Esophagus (tissue), 2 donors: ENCODE results near the gene PLPP1. TPM values are rescaled to one million over a fixed set of nuclear protein-coding genes. Genes with fewer than 3 reads are reported as not detected.

Experiments
- H3K27ac ChIP-seq, 2 donors: one replicate each; pipeline ENCODE4 v1.5.1; 2013; ENCODE audit warnings: low read depth in 2 of 2, mild to moderate bottlenecking in 2 of 2, inconsistent platforms in 1 of 2, low read length in 1 of 2, moderate library complexity in 1 of 2
- H3K27me3 ChIP-seq, 2 donors: one replicate each; pipeline ENCODE4 v1.6.1; 2013; ENCODE audit warnings: low read length in 2 of 2, control low read depth in 1 of 2, mild to moderate bottlenecking in 1 of 2; ENCODE audit not compliant: insufficient read depth in 2 of 2, control insufficient read depth in 1 of 2
- H3K36me3 ChIP-seq, 2 donors: one replicate each; pipeline ENCODE4 v1.6.1; 2013; ENCODE audit warnings: low read length in 1 of 2; ENCODE audit not compliant: control insufficient read depth in 2 of 2, insufficient read depth in 2 of 2
- H3K4me1 ChIP-seq, 2 donors: one replicate each; pipeline ENCODE4 v1.6.1; 2013; ENCODE audit warnings: low read length in 1 of 2; ENCODE audit not compliant: control insufficient read depth in 2 of 2, insufficient read depth in 2 of 2
- H3K4me3 ChIP-seq, 2 donors: one replicate each; pipeline ENCODE4 v1.5.1; 2013; ENCODE audit warnings: low read length in 2 of 2, mild to moderate bottlenecking in 2 of 2, low read depth in 1 of 2, moderate library complexity in 1 of 2
- H3K9me3 ChIP-seq, 2 donors: one replicate each; pipeline ENCODE4 v1.6.1; 2013; ENCODE audit warnings: mild to moderate bottlenecking in 2 of 2, low read depth in 1 of 2, low read length in 1 of 2, moderate library complexity in 1 of 2; ENCODE audit not compliant: control insufficient read depth in 2 of 2, insufficient read depth in 1 of 2
- WGBS, 2 donors: extraction: QIAGEN DNeasy Blood & Tissue Kit; methylation state at CpG; one replicate each; pipeline ENCODE4 v1.1.7; 2013; 5-methylcytosine and 5-hydroxymethylcytosine counted together
- polyA plus RNA-seq, 2 donors: library from polyadenylated mRNA; stranded (reverse); fragments of 200-250 nt; gene quantifications; one replicate each; pipeline ENCODE4 v1.2.3, GENCODE V29; 2013
- donor health status: healthy with polysubstance abuse.
- donor health status: Bipolar disorder and iron deficiency.

PLPP1 gene
- polyA plus RNA-seq, 2 donors: 23.3 to 27.7 TPM

GRCh38 chr5:55427157-55427556, 107.6 kb downstream of the PLPP1 start:
- H3K4me1 ChIP-seq: peaks cover 0 to 2% of the 10 kb centered on the region in 2 donors
- peaks cover 11 to 16% of the 10 kb centered on the region in 2 donors for H3K36me3 ChIP-seq
- WGBS, 2 donors: 88 to 89% methylated on average over 1 of the region's 1 CpG
- no peak overlapping the region for H3K4me3 ChIP-seq
- H3K27me3 ChIP-seq: no peaks in the 10 kb centered on the region
- H3K9me3 ChIP-seq: peaks cover 0 to 3% of the 10 kb centered on the region in 2 donors
- H3K27ac ChIP-seq: no peak overlapping the region

GRCh38 chr5:55426455-55426854, 108.3 kb downstream of the PLPP1 start:
- Histone ChIP-seq H3K36me3 (peaks cover 11 to 16% of the 10 kb centered on the region in 2 donors), H3K27ac (no peak overlapping the region), H3K4me1 (peaks cover 0 to 2% of the 10 kb centered on the region in 2 donors), H3K9me3 (peaks cover 0 to 3% of the 10 kb centered on the region in 2 donors), H3K4me3 (no peak overlapping the region), H3K27me3 (no peaks in the 10 kb centered on the region)
- WGBS, 2 donors: 97 to 98% methylated on average over 4 of the region's 4 CpGs

- H3K4me3 ChIP-seq: no peak overlapping the region
- no peaks in the 10 kb centered on the region for H3K27me3 ChIP-seq
- H3K4me1 ChIP-seq: no peaks in the 10 kb centered on the region
- H3K27ac ChIP-seq: no peak overlapping the region
- H3K36me3 ChIP-seq: peaks cover 9 to 13% of the 10 kb centered on the region in 2 donors
- no peaks in the 10 kb centered on the region for H3K9me3 ChIP-seq
- 77 to 82% methylated on average over 4 of the region's 4 CpGs for WGBS, 2 donors
Measured at GRCh38 chr5:55421074-55421529, 113.7 kb downstream of the PLPP1 start.

GRCh38 chr5:55418994-55419968, 115.5 kb downstream of the PLPP1 start:
- Histone ChIP-seq H3K9me3 (no peaks in the 10 kb centered on the region), H3K27ac (no peak overlapping the region), H3K27me3 (no peaks in the 10 kb centered on the region), H3K4me3 (no peak overlapping the region), H3K4me1 (no peaks in the 10 kb centered on the region), H3K36me3 (peaks cover 9 to 12% of the 10 kb centered on the region in 2 donors)

GRCh38 chr5:55416306-55416705, 118.5 kb downstream of the PLPP1 start:
- no peak overlapping the region for H3K4me3 ChIP-seq
- no peaks in the 10 kb centered on the region for H3K9me3 ChIP-seq
- no peaks in the 10 kb centered on the region for H3K4me1 ChIP-seq
- no peak overlapping the region for H3K27ac ChIP-seq
- H3K27me3 ChIP-seq: no peaks in the 10 kb centered on the region
- H3K36me3 ChIP-seq: peaks cover 0 to 2% of the 10 kb centered on the region in 2 donors

GRCh38 chr5:55415071-55415470, 119.7 kb downstream of the PLPP1 start:
- H3K4me1 ChIP-seq: no peaks in the 10 kb centered on the region
- no peak overlapping the region for H3K27ac ChIP-seq
- H3K4me3 ChIP-seq: no peak overlapping the region
- peaks cover 0 to 2% of the 10 kb centered on the region in 2 donors for H3K36me3 ChIP-seq
- H3K9me3 ChIP-seq: no peaks in the 10 kb centered on the region
- no peaks in the 10 kb centered on the region for H3K27me3 ChIP-seq

GRCh38 chr5:55413644-55414043, 121.1 kb downstream of the PLPP1 start:
- WGBS, 2 donors: 93 to 97% methylated on average over 2 of the region's 2 CpGs
- Histone ChIP-seq H3K4me1 (no peaks in the 10 kb centered on the region), H3K4me3 (no peak overlapping the region), H3K27me3 (no peaks in the 10 kb centered on the region), H3K36me3 (no peaks in the 10 kb centered on the region), H3K9me3 (no peaks in the 10 kb centered on the region), H3K27ac (no peak overlapping the region)

- Histone ChIP-seq H3K27me3 (no peaks in the 10 kb centered on the region), H3K4me3 (no peak overlapping the region), H3K9me3 (no peaks in the 10 kb centered on the region), H3K27ac (no peak overlapping the region), H3K4me1 (no peaks in the 10 kb centered on the region), H3K36me3 (no peaks in the 10 kb centered on the region)
- WGBS, 2 donors: 97 to 98% methylated on average over 1 of the region's 1 CpG
Measured at GRCh38 chr5:55411876-55412275, 122.9 kb downstream of the PLPP1 start.

- H3K27ac ChIP-seq: no peak overlapping the region
- H3K4me1 ChIP-seq: no peaks in the 10 kb centered on the region
- H3K4me3 ChIP-seq: no peak overlapping the region
- no peaks in the 10 kb centered on the region for H3K9me3 ChIP-seq
- H3K36me3 ChIP-seq: peaks cover 0 to 3% of the 10 kb centered on the region in 2 donors
- H3K27me3 ChIP-seq: no peaks in the 10 kb centered on the region
- WGBS, 2 donors: 81 to 87% methylated on average over 3 of the region's 3 CpGs
Measured at GRCh38 chr5:55410845-55411244, 123.9 kb downstream of the PLPP1 start.

GRCh38 chr5:55409775-55410174, 125.0 kb downstream of the PLPP1 start:
- H3K27me3 ChIP-seq: no peaks in the 10 kb centered on the region
- WGBS, 2 donors: 96% methylated on average over 1 of the region's 1 CpG
- no peak overlapping the region for H3K27ac ChIP-seq
- H3K9me3 ChIP-seq: no peaks in the 10 kb centered on the region
- H3K4me1 ChIP-seq: no peaks in the 10 kb centered on the region
- no peak overlapping the region for H3K4me3 ChIP-seq
- H3K36me3 ChIP-seq: peaks cover 0 to 3% of the 10 kb centered on the region in 2 donors
